Transverse colon (tissue), 4 donors: Measurements from ENCODE around the gene PELI3. TPM values are rescaled to one million over a fixed set of nuclear protein-coding genes. Genes with fewer than 3 reads are reported as not detected.

Source experiments
- DNase-seq: peaks from one replicate; pipeline ENCODE4 v3.0.0-alpha.2; 2019
- H3K27ac ChIP-seq, 4 donors: fragments of 200-600 bp; sonication (generic); 2 replicates each; pipeline ENCODE4 v1.5.1; 2016 to 2018; ENCODE audit warnings: inconsistent platforms in 4 of 4
- H3K27me3 ChIP-seq: fragments of 200-600 bp; sonication (generic); 2 replicates; pipeline ENCODE4 v1.5.1; 2017; ENCODE audit warnings: inconsistent platforms
- H3K36me3 ChIP-seq, 4 donors: fragments of 200-600 bp; sonication (generic); 2 replicates each; pipeline ENCODE4 v1.5.1; 2017 to 2019; ENCODE audit warnings: inconsistent platforms in 4 of 4
- H3K4me1 ChIP-seq, 4 donors: fragments of 200-600 bp; sonication (generic); 2 replicates each; pipeline ENCODE4 v1.5.1; 2017 to 2020; ENCODE audit warnings: inconsistent platforms in 4 of 4
- H3K4me3 ChIP-seq, 4 donors: fragments of 200-600 bp; sonication (generic); 1 replicate in 1 of 4; 2 replicates in 3 of 4; pipeline versions ENCODE4 v1.5.1 to v1.6.1; 2017 to 2019; ENCODE audit warnings: inconsistent platforms in 4 of 4
- H3K9me3 ChIP-seq, 2 donors: fragments of 200-600 bp; sonication (generic); 2 replicates each; pipeline ENCODE4 v1.5.1; 2017 to 2019; ENCODE audit warnings: inconsistent platforms in 2 of 2
- EP300 ChIP-seq: sonication (generic); formaldehyde crosslinking; IDR thresholded peaks from one replicate; pipeline ENCODE4 v1.6.1; 2017; ENCODE audit warnings: antibody characterized with exemption, low read depth
- POLR2A ChIP-seq: fragments of 450-650 bp; IDR thresholded peaks from one replicate; pipeline ENCODE4 v1.6.1; 2016; ENCODE audit warnings: antibody characterized with exemption, mild to moderate bottlenecking, moderate library complexity
- POLR2AphosphoS5 ChIP-seq, 3 donors: sonication (generic); formaldehyde crosslinking; IDR thresholded peaks; one replicate each; pipeline ENCODE4 v1.6.1; 2016; ENCODE audit warnings: antibody characterized with exemption in 3 of 3
- WGBS, 2 donors: methylation state at CpG; one replicate each; pipeline ENCODE4 v1.1.5; 2018; ENCODE audit warnings: low coverage in 1 of 2; 5-methylcytosine and 5-hydroxymethylcytosine counted together
- in situ Hi-C, 4 donors: fragments of 200-750 bp; cut with MboI; loops; one replicate each; pipeline versions ENCODE4 v1.15.0 to v1.15.1; 2017; ENCODE audit warnings: low sequenced_read_pairs in 3 of 4, low pct_ligation_motif_present in 1 of 4, low pct_unique_long_range_greater_than_20kb in 1 of 4
- intact Hi-C: fragments of 100-400 bp; cut with DNase I; formaldehyde crosslinking; loops from one replicate; pipeline ENCODE4 v1.15.1; 2023; ENCODE audit warnings: low total_unique reads
- small RNA-seq, 4 donors: library from RNA; depleted of rRNA; stranded (forward); fragments of <200 nt; gene quantifications; one replicate each; pipeline ENCODE3, GENCODE V24; 2016
- total RNA-seq, 4 donors: library from RNA; depleted of rRNA; stranded (reverse); fragments of >200 nt; gene quantifications; one replicate each; pipeline ENCODE4 v1.1.0, GENCODE V29; 2016
- TF ChIP-seq, protein P1 (sequence below), 5 experiments: fragments of 200-600 bp in 3 of 5; fragments of 450-650 bp in 2 of 5; sonication (generic) in 3 of 5; IDR thresholded peaks; 1 replicate in 2 of 5; 2 replicates in 3 of 5; pipeline ENCODE4 v1.5.1; 2016 to 2017; ENCODE audit warnings: antibody characterized with exemption in 5 of 5, inconsistent platforms in 3 of 5, mild to moderate bottlenecking in 2 of 5, moderate library complexity in 1 of 5

Gene PELI3
- total RNA-seq, 4 donors from 2014 or later, result 1.2 to 14.2 (median 7.8) TPM

DNA sequence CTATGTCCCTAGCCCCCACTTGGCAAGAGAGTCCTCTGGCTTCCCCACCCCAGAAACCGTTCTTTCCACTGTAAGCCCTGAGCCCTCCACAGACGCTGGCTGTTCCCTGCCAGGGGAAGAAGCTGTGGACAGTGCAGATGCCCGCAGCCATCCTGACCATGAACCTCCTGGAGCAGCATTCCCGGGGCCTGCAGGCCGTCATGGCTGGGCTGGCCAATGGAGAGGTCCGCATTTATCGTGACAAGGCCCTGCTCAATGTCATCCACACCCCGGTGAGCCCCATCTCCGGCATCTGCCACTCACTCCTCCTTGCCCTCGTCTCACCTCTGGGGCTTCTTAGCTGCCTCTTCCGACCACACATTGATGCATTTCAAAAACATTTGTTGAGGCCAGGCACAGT, 56.9 kb downstream of the PELI3 start:
- peaks cover 0 to 31% (median 12%) of the 10 kb centered on the region in 4 donors for H3K36me3 ChIP-seq
- no peak for TF ChIP-seq POLR2A
- no peak for TF ChIP-seq EP300
- TF ChIP-seq, protein P1, sequence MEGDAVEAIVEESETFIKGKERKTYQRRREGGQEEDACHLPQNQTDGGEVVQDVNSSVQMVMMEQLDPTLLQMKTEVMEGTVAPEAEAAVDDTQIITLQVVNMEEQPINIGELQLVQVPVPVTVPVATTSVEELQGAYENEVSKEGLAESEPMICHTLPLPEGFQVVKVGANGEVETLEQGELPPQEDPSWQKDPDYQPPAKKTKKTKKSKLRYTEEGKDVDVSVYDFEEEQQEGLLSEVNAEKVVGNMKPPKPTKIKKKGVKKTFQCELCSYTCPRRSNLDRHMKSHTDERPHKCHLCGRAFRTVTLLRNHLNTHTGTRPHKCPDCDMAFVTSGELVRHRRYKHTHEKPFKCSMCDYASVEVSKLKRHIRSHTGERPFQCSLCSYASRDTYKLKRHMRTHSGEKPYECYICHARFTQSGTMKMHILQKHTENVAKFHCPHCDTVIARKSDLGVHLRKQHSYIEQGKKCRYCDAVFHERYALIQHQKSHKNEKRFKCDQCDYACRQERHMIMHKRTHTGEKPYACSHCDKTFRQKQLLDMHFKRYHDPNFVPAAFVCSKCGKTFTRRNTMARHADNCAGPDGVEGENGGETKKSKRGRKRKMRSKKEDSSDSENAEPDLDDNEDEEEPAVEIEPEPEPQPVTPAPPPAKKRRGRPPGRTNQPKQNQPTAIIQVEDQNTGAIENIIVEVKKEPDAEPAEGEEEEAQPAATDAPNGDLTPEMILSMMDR (IDR thresholded peaks at IDR 0.05), result no peak
- no peak for TF ChIP-seq POLR2AphosphoS5 (IDR thresholded peaks at IDR 0.05)
- H3K27me3 ChIP-seq, result no peaks in the 10 kb centered on the region
- WGBS, 2 donors, result 91% methylated on average over 11 of the region's 11 CpGs; no CpG with 5 or more reads in 1 of the 2 donors
- no peaks in the 10 kb centered on the region for H3K9me3 ChIP-seq
- no peak for DNase-seq
- H3K4me3 ChIP-seq, result no peak overlapping the region
- no peaks in the 10 kb centered on the region for H3K4me1 ChIP-seq
- intact Hi-C loops, result no loop called here
- in situ Hi-C loops, result no loop called here
- no peak overlapping the region for H3K27ac ChIP-seq

DNA sequence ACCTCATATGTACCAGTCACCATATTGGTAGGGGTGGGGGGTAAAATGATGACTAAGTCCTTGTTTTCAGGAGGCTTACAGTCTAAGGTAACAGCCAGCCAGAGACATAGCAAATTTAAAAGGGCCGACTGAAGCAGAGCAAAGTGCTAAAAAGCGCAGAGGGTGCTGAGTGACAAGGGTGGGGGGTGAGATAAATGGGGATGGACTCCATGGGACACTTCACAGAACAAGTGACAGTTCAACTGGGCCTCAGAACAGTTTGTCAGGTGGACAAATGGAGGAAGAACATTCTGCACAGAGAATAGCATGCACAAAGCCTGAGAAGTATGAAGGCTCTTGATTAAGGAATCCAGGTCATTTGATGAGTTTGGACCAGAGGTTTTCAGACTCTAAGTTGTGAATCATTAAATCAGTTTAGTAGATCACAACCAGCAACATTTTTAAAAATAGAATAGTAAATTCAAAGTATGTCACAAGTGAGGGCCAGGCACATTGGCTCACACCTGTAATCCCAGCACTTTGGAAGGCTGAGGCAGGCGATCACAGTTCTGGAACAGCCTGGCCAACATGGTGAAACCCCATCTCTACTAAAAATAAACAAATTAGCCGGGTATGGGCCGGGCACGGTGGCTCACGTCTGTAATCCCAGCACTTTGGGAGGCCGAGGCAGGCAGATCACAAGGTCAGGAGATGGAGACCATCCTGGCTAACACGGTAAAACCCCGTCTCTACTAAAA, 57.8 kb downstream of the PELI3 start:
- WGBS, 2 donors, result 54 to 90% methylated on average over 3 to 10 of the region's 10 CpGs
- intact Hi-C loops, result no loop called here
- no peak for DNase-seq
- in situ Hi-C loops, result no loop called here
- TF ChIP-seq, protein P1 (IDR thresholded peaks at IDR 0.05), result no peak
- TF ChIP-seq POLR2AphosphoS5 (IDR thresholded peaks at IDR 0.05), result no peak
- no peak for TF ChIP-seq EP300
- no peak for TF ChIP-seq POLR2A
- no peak overlapping the region for H3K4me3 ChIP-seq
- H3K4me1 ChIP-seq, result no peaks in the 10 kb centered on the region
- no peaks in the 10 kb centered on the region for H3K27me3 ChIP-seq
- no peaks in the 10 kb centered on the region for H3K9me3 ChIP-seq
- peaks cover 0 to 25% (median 12%) of the 10 kb centered on the region in 4 donors for H3K36me3 ChIP-seq
- no peak overlapping the region for H3K27ac ChIP-seq

Small RNA genes lying within 50 kb of the gene (small RNA-seq; reads per million reads assigned to genes)
- 0 reads per million in 4 donors for gene RF00416

Other genes starting within 250 kb of the PELI3 start
- gene KLC2, start 209.2 kb upstream of the PELI3 start, total RNA-seq, result 10 to 100 TPM in 2 of 4 donors, 1 to 10 TPM in 2; 5.1 to 15.6 (median 11.1) TPM
- 100 to 1,000 TPM in 3 of 4 donors, 10 to 100 TPM in 1; 89.8 to 141 (median 131) TPM for gene RAB1B, start 198.3 kb upstream of the PELI3 start, total RNA-seq
- under 1 TPM in 1 of 4 donors, not detected in 3; 0.41 TPM for gene CNIH2, start 188.7 kb upstream of the PELI3 start, total RNA-seq
- 10 to 100 TPM; 60.6 to 99.7 (median 72.3) TPM for gene YIF1A, start 177.8 kb upstream of the PELI3 start, total RNA-seq
- under 1 TPM in 2 of 4 donors, not detected in 2; 0.55 to 0.75 TPM for gene TMEM151A, start 175.0 kb upstream of the PELI3 start, total RNA-seq
- gene CD248, start 149.9 kb upstream of the PELI3 start, total RNA-seq, result 10 to 100 TPM in 1 of 4 donors, 1 to 10 TPM in 3; 2.6 to 36.2 (median 6.5) TPM
- gene RIN1, start 130.5 kb upstream of the PELI3 start, total RNA-seq, result 10 to 100 TPM in 3 of 4 donors, 1 to 10 TPM in 1; 8.8 to 43.8 (median 14.4) TPM
- gene BRMS1, start 121.8 kb upstream of the PELI3 start, total RNA-seq, result 100 to 1,000 TPM in 1 of 4 donors, 10 to 100 TPM in 3; 34.0 to 178 (median 63.1) TPM
- 10 to 100 TPM; 21.8 to 31.8 (median 23.6) TPM for gene B4GAT1, start 119.3 kb upstream of the PELI3 start, total RNA-seq
- gene SLC29A2, start 95.1 kb upstream of the PELI3 start, total RNA-seq, result 10 to 100 TPM in 3 of 4 donors, 1 to 10 TPM in 1; 7.5 to 32.4 (median 14.4) TPM
- gene NPAS4, start 45.9 kb upstream of the PELI3 start, total RNA-seq, result under 1 TPM in 1 of 4 donors, not detected in 3; 0.16 TPM
- 100 to 1,000 TPM in 1 of 4 donors, 10 to 100 TPM in 3; 39.6 to 127 (median 43.5) TPM for gene MRPL11, start 28.1 kb upstream of the PELI3 start, total RNA-seq
- 100 to 1,000 TPM in 1 of 4 donors, 10 to 100 TPM in 3; 32.8 to 116 (median 53.4) TPM for gene DPP3, start 13.5 kb downstream of the PELI3 start, total RNA-seq
- 100 to 1,000 TPM in 1 of 4 donors, 10 to 100 TPM in 3; 33.3 to 146 (median 56.0) TPM for gene BBS1, start 43.7 kb downstream of the PELI3 start, total RNA-seq
- gene ZDHHC24, start 79.1 kb downstream of the PELI3 start, total RNA-seq, result 10 to 100 TPM; 12.1 to 34.4 (median 13.8) TPM
- gene ACTN3, start 80.0 kb downstream of the PELI3 start, total RNA-seq, result not detected
- 10 to 100 TPM; 23.5 to 80.6 (median 39.0) TPM for gene CTSF, start 101.7 kb downstream of the PELI3 start, total RNA-seq
- gene CCDC87, start 126.2 kb downstream of the PELI3 start, total RNA-seq, result under 1 TPM in 2 of 4 donors, not detected in 2; 0.32 to 0.96 TPM
- gene CCS, start 126.3 kb downstream of the PELI3 start, total RNA-seq, result 10 to 100 TPM; 37.4 to 82.0 (median 49.5) TPM
- gene RBM14, start 149.7 kb downstream of the PELI3 start, total RNA-seq, result 10 to 100 TPM; 13.8 to 70.1 (median 47.0) TPM
- 100 to 1,000 TPM in 1 of 4 donors, 10 to 100 TPM in 3; 66.5 to 193 (median 68.8) TPM for gene RBM4, start 171.8 kb downstream of the PELI3 start, total RNA-seq
- gene RBM4B, start 211.0 kb downstream of the PELI3 start, total RNA-seq, result 10 to 100 TPM; 14.2 to 22.1 (median 15.5) TPM